OCI-LY3 (cell line): ENCODE measurements around the gene CARM1.

ENCODE experiments used
- EZH2phosphoT487 ChIP-seq: fragments of 200-600 bp; shearing (Covaris generic); IDR thresholded peaks from 2 replicates; pipeline ENCODE4 v1.6.1; 2018; ENCODE audit warnings: antibody characterized with exemption, mixed run types, low read depth
- TF ChIP-seq, protein P1 (sequence below): fragments of 200-600, 300-600 bp; sonication (generic); IDR thresholded peaks from 2 replicates; pipeline ENCODE4 v1.5.1; 2014; ENCODE audit warnings: antibody characterized with exemption, low read length, low read depth

DNA sequence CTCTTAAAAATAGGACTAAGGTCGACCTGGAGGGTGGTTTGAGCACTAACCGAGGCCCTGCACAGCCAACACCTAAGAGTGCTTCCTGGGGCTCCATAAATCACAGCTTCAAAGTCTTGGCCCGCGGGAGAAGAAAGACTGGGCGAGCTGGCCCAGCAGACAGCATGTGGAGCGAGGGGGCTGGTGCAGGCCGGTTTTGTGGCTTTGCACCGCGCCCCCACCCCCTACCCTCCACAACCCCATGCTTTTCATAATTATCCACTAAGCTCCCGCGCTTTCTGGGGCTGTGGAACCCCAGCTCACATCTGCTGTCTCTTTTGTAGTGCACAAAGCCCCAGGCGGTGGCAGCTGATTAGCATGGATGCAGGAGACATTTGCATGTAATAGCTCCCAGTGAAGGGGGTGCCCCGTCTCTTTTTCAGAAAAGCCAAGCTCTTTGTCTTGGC is 17.1 kb downstream of the CARM1 start:
- TF ChIP-seq, protein P1, sequence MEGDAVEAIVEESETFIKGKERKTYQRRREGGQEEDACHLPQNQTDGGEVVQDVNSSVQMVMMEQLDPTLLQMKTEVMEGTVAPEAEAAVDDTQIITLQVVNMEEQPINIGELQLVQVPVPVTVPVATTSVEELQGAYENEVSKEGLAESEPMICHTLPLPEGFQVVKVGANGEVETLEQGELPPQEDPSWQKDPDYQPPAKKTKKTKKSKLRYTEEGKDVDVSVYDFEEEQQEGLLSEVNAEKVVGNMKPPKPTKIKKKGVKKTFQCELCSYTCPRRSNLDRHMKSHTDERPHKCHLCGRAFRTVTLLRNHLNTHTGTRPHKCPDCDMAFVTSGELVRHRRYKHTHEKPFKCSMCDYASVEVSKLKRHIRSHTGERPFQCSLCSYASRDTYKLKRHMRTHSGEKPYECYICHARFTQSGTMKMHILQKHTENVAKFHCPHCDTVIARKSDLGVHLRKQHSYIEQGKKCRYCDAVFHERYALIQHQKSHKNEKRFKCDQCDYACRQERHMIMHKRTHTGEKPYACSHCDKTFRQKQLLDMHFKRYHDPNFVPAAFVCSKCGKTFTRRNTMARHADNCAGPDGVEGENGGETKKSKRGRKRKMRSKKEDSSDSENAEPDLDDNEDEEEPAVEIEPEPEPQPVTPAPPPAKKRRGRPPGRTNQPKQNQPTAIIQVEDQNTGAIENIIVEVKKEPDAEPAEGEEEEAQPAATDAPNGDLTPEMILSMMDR = no peak
- no peak for TF ChIP-seq EZH2phosphoT487
